NCI-H1694 treated with DMSO at 0.1 percent for 48 hours (cell line): ENCODE results near the gene APOA4.
"Not testable (repeated sequence)": the region's sequence is repeated elsewhere in the genome, so short reads cannot be mapped to it uniquely, and the experiment has no call there.

Source experiments
- DNase-seq: peaks from one replicate; lab custom pipeline; 2025; lab: John Stamatoyannopoulos, UW

Gene APOA4

GRCh38 chr11:116801662-116802061 lies 21.4 kb downstream of the APOA4 start:
- DNase-seq, result not testable (repeated sequence)

GRCh38 chr11:116800610-116801009 lies 22.5 kb downstream of the APOA4 start:
- no peak for DNase-seq

- DNase-seq, result no peak
Observed at GRCh38 chr11:116798368-116798767, 24.7 kb downstream of the APOA4 start.

- no peak for DNase-seq
Observed at GRCh38 chr11:116797816-116798215, 25.3 kb downstream of the APOA4 start.

GRCh38 chr11:116796548-116796947 lies 26.6 kb downstream of the APOA4 start:
- no peak for DNase-seq

GRCh38 chr11:116794851-116795250 lies 28.3 kb downstream of the APOA4 start:
- no peak for DNase-seq

- DNase-seq, result no peak
Observed at GRCh38 chr11:116793772-116794097, 29.4 kb downstream of the APOA4 start.

- no peak for DNase-seq
Observed at GRCh38 chr11:116792869-116793771, 30.0 kb downstream of the APOA4 start.

GRCh38 chr11:116792144-116792868 lies 30.8 kb downstream of the APOA4 start:
- no peak for DNase-seq

- DNase-seq, result no peak
Observed at GRCh38 chr11:116791813-116792143, 31.3 kb downstream of the APOA4 start, which contains the start of gene APOA5. Gene APOA5 (minus strand): TSS chr11:116791879. CDS start chr11:116791860, 19 bp downstream.

GRCh38 chr11:116791002-116791812 lies 31.9 kb downstream of the APOA4 start:
- DNase-seq, result peak; percentile 13

- DNase-seq, result no peak
Observed at GRCh38 chr11:116790167-116791001, 32.7 kb downstream of the APOA4 start.

- DNase-seq, result no peak
Observed at GRCh38 chr11:116788975-116789374, 34.1 kb downstream of the APOA4 start.

GRCh38 chr11:116788534-116788933 lies 34.6 kb downstream of the APOA4 start:
- no peak for DNase-seq

- no peak for DNase-seq
Observed at GRCh38 chr11:116787786-116788486, 35.2 kb downstream of the APOA4 start, which contains the start of gene ZPR1. Gene ZPR1 (minus strand): TSS chr11:116788023. CDS start chr11:116787990, 33 bp downstream.

GRCh38 chr11:116787436-116787785 lies 35.7 kb downstream of the APOA4 start:
- DNase-seq, result no peak

GRCh38 chr11:116786966-116787365 lies 36.1 kb downstream of the APOA4 start:
- DNase-seq, result no peak

- DNase-seq, result no peak
Observed at GRCh38 chr11:116786326-116786725, 36.8 kb downstream of the APOA4 start.

GRCh38 chr11:116782728-116783127 lies 40.4 kb downstream of the APOA4 start:
- DNase-seq, result no peak

- no peak for DNase-seq
Observed at GRCh38 chr11:116778556-116778955, 44.5 kb downstream of the APOA4 start.

- DNase-seq, result no peak
Observed at GRCh38 chr11:116777056-116777455, 46.0 kb downstream of the APOA4 start.
